Measurements from ENCODE around the gene MYL6. TPM values are rescaled to one million over a fixed set of nuclear protein-coding genes. Genes with fewer than 3 reads are reported as not detected.
A peak's percentile ranks its signal among the peaks of the same experiment; 100 is the strongest.

MYL6 gene
- total and polyA plus RNA-seq, 9 of the 15 experiments (the other 6 are each of a cell fraction or from before 2014, with no cell fraction given): 557 to 1,664 (median 958) TPM

GRCh38 chr12:56158029-56158925 is at the start of gene MYL6 (continued):
- TF ChIP-seq HMGXB4 (CRISPR knock-in tag; IDR thresholded peaks at IDR 0.05) (peak; percentile 67), CBX1 (IDR thresholded peaks at IDR 0.05; ENCODE audit: low read depth) (peak; percentile 91), EHMT2 (IDR thresholded peaks at IDR 0.05) (no peak; the same call in 1 of the 2 replicates), STAT5A (IDR thresholded peaks at IDR 0.05; ENCODE audit: borderline replicate concordance, low read length) (no peak), YY1 (IDR thresholded peaks at IDR 0.05; ENCODE audit: borderline replicate concordance in 1 of 3, control insufficient read depth in 1 of 3, extremely low read depth in 1 of 3, insufficient read depth in 3 of 3, insufficient read length in 1 of 3, insufficient replicate concordance in 2 of 3, low read depth in 1 of 3, low read length in 2 of 3) (peak; percentile 63 to 96 (median 90)), PTBP1 (IDR thresholded peaks at IDR 0.05; ENCODE audit: low read depth, low read length) (no peak; the same call in 1 of the 2 replicates), ZNF23 (CRISPR knock-in tag; IDR thresholded peaks at IDR 0.05) (no peak), NFYB (IDR thresholded peaks at IDR 0.05; ENCODE audit: extremely low read depth, insufficient read length) (peak; percentile 70), JUNB (CRISPR knock-in tag; conservative IDR thresholded peaks at IDR 0.05) (peak; percentile 99), CHD2 (IDR thresholded peaks at IDR 0.05; ENCODE audit: low read depth, low read length) (no peak), HNRNPLL (IDR thresholded peaks at IDR 0.05; ENCODE audit: low read depth, low read length, poor library complexity, severe bottlenecking) (no peak), ZNF780A (CRISPR knock-in tag; IDR thresholded peaks at IDR 0.05) (no peak), SAP30 (IDR thresholded peaks at IDR 0.05; ENCODE audit: borderline replicate concordance, insufficient read depth, low read depth, low read length, poor library complexity, severe bottlenecking) (no peak), RBM34 (IDR thresholded peaks at IDR 0.05; ENCODE audit: borderline replicate concordance, insufficient read depth, low read length) (no peak), ZNF354B (CRISPR knock-in tag; IDR thresholded peaks at IDR 0.05) (no peak), HDAC6 (IDR thresholded peaks at IDR 0.05; ENCODE audit: low read depth, low read length) (no peak), BCL6 (CRISPR knock-in tag; IDR thresholded peaks at IDR 0.05) (0 out of 2 replicates have a peak, but pooled peaks have one; percentile 31), MNT (conservative IDR thresholded peaks at IDR 0.05) (peak in 1 of 2 experiments; percentile 43; a peak in 2 of 4 replicates), POLR2G (IDR thresholded peaks at IDR 0.05; ENCODE audit: low read depth, low read length) (peak; percentile 93)
- TF ChIP-seq, protein P1, sequence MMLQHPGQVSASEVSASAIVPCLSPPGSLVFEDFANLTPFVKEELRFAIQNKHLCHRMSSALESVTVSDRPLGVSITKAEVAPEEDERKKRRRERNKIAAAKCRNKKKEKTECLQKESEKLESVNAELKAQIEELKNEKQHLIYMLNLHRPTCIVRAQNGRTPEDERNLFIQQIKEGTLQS (IDR thresholded peaks at IDR 0.05): peak; percentile 100
- TF ChIP-seq, protein P1 (CRISPR knock-in tag; conservative IDR thresholded peaks at IDR 0.05): peak; percentile 89; the same call in 1 of the 2 replicates

Data from K562 (cell line).